Measurements from ENCODE around the gene ZEB1. TPM values are rescaled to one million over a fixed set of nuclear protein-coding genes. Genes with fewer than 3 reads are reported as not detected.

ZEB1 gene
- total RNA-seq, 1 experiment from 2014 or later = 1.4 TPM

DNA sequence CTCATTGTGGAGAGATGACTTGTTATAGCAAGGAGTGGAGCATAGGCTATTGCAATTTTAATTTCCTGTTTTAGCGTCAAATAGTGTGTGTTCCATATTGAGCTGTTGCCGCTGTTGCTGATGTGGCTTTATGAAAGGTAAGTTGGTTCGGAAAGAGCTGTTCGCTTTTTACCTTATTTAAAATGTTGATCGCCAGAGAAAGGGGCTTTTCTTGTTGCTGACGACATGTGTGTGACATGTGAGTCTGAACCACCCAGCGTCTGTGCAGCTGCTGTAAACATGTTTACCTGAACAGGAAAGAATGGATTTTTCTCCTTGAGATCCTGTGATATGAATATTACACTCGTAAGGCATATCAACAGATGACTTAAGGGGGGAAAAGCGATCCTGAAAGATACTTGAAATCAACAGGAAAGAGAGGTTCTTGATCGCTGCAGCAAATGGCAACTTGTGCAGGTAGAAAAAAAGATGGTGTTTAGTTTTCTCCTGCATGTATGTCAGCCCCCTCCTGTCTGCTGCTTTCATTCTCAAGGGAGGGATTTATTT lies 2.5 kb downstream of the ZEB1 start:
- H3K27ac ChIP-seq = no peak overlapping the region
- no peaks in the 10 kb centered on the region for H3K9me2 ChIP-seq (ENCODE audit: insufficient read depth)
- no peaks in the 10 kb centered on the region for H3F3A ChIP-seq (ENCODE audit: insufficient read depth, low read depth)
- POLR2A ChIA-PET (ENCODE audit: unreplicated experiment) = interaction anchor here (0.6 kb wide), 1 partner anchor 24 kb away, joined by 4 read pairs; no protein-coding TSS in a partner anchor
- H2AFZ ChIP-seq = no peak overlapping the region
- 0 out of 2 replicates have a peak, but pooled peaks cover 4% of the 10 kb centered on the region for H3K27me3 ChIP-seq (ENCODE audit: insufficient read depth, low read depth)
- no peaks in the 10 kb centered on the region for H3K36me3 ChIP-seq (ENCODE audit: low read depth)
- peaks cover 6% of the 10 kb centered on the region; the same call in 1 of the 2 replicates for H3K79me2 ChIP-seq (ENCODE audit: low read depth)
- no peak for DNase-seq
- CTCF ChIA-PET = no interaction called here
- no peak for TF ChIP-seq CTCF (conservative IDR thresholded peaks at IDR 0.05)
- no peak for TF ChIP-seq EZH2 (IDR thresholded peaks at IDR 0.05; ENCODE audit: low read depth)
- H3K9me3 ChIP-seq (ENCODE audit: insufficient read depth, low read depth) = no peaks in the 10 kb centered on the region
- BruUV-seq (replicated peaks) = no TSS peak
- intact Hi-C loops (cut with micrococcal nuclease; ENCODE audit: unreplicated experiment) = no loop called here
- no peaks in the 10 kb centered on the region for H4K20me1 ChIP-seq (ENCODE audit: insufficient read depth)
- H3K4me3 ChIP-seq = no peak overlapping the region
- H3K4me1 ChIP-seq (replicated peaks; ENCODE audit: insufficient read depth) = no peaks in the 10 kb centered on the region; the same call in 1 of the 2 replicates
- H3K4me2 ChIP-seq = no peak overlapping the region

- Histone ChIP-seq H3K27me3 (ENCODE audit: insufficient read depth, low read depth) (0 out of 2 replicates have a peak, but pooled peaks cover 4% of the 10 kb centered on the region), H3K79me2 (ENCODE audit: low read depth) (peaks cover 2% of the 10 kb centered on the region; the same call in 1 of the 2 replicates)
- intact Hi-C loops (cut with micrococcal nuclease; ENCODE audit: unreplicated experiment) = no loop called here
These were observed 3.6 kb downstream of the ZEB1 start for GRCh38 chr10:31322647-31323046.

DNA sequence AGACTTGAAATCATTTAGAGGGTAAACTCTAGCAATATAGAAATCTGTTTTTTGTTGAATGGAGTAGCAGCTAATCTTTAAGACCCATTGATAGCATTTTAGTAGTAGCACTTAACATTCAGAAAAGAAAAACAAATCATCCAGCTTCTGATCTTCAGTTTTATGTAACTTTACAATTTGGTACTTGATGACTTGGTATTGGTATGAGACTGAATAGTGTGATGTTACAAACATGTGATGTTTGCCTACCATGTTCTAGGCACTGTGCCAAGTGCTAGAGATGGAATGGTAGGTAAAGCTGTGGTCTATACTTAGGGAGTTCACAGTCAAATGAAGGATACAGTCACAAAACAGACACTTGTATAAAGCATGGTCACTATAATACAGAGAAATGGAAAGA lies 21.3 kb downstream of the ZEB1 start:
- H2AFZ ChIP-seq = no peak overlapping the region
- BruUV-seq (replicated peaks) = no TSS peak
- no peak for DNase-seq
- H3K4me1 ChIP-seq (replicated peaks; ENCODE audit: insufficient read depth) = no peaks in the 10 kb centered on the region
- no peaks in the 10 kb centered on the region for H4K20me1 ChIP-seq (ENCODE audit: insufficient read depth)
- no peaks in the 10 kb centered on the region for H3K79me2 ChIP-seq (ENCODE audit: low read depth)
- CTCF ChIA-PET = no interaction called here
- no peaks in the 10 kb centered on the region for H3K27me3 ChIP-seq (ENCODE audit: insufficient read depth, low read depth)
- no peaks in the 10 kb centered on the region for H3K9me3 ChIP-seq (ENCODE audit: insufficient read depth, low read depth)
- intact Hi-C loops (cut with micrococcal nuclease; ENCODE audit: unreplicated experiment) = no loop called here
- no peaks in the 10 kb centered on the region for H3K36me3 ChIP-seq (ENCODE audit: low read depth)
- TF ChIP-seq CTCF (conservative IDR thresholded peaks at IDR 0.05) (no peak), EZH2 (IDR thresholded peaks at IDR 0.05; ENCODE audit: low read depth) (no peak)
- POLR2A ChIA-PET (ENCODE audit: unreplicated experiment) = no interaction called here
- no peaks in the 10 kb centered on the region for H3F3A ChIP-seq (ENCODE audit: insufficient read depth, low read depth)
- no peak overlapping the region for H3K4me3 ChIP-seq
- no peak overlapping the region for H3K4me2 ChIP-seq
- H3K27ac ChIP-seq = no peak overlapping the region
- no peaks in the 10 kb centered on the region; the same call in 1 of the 2 replicates for H3K9me2 ChIP-seq (ENCODE audit: insufficient read depth)

More at GRCh38 chr10:31322647-31323046, 3.6 kb downstream of the ZEB1 start:
- BruUV-seq (replicated peaks) = no TSS peak
- H3K9me3 ChIP-seq (ENCODE audit: insufficient read depth, low read depth) = no peaks in the 10 kb centered on the region
- H3K4me1 ChIP-seq (replicated peaks; ENCODE audit: insufficient read depth) = no peaks in the 10 kb centered on the region; the same call in 1 of the 2 replicates
- no peaks in the 10 kb centered on the region for H4K20me1 ChIP-seq (ENCODE audit: insufficient read depth)
- ChIA-PET POLR2A (ENCODE audit: unreplicated experiment) (no interaction called here), CTCF (no interaction called here)
- no peak for DNase-seq
- H3F3A ChIP-seq (ENCODE audit: insufficient read depth, low read depth) = no peaks in the 10 kb centered on the region
- no peak overlapping the region for H3K4me3 ChIP-seq
- H3K36me3 ChIP-seq (ENCODE audit: low read depth) = no peaks in the 10 kb centered on the region
- TF ChIP-seq CTCF (conservative IDR thresholded peaks at IDR 0.05) = no peak
- no peak for TF ChIP-seq EZH2 (IDR thresholded peaks at IDR 0.05; ENCODE audit: low read depth)
- H3K4me2 ChIP-seq = no peak overlapping the region
- H3K27ac ChIP-seq = no peak overlapping the region
- no peak overlapping the region for H2AFZ ChIP-seq
- no peaks in the 10 kb centered on the region for H3K9me2 ChIP-seq (ENCODE audit: insufficient read depth)

Data from PC-9 (cell line).